PC-3 (cell line): Measurements from ENCODE around the gene PLXNA4.

Experiments used
- EZH2 ChIP-seq: fragments of 300-600 bp; sonication (generic); IDR thresholded peaks from one replicate; pipeline ENCODE4 v1.6.1; 2017; ENCODE audit warnings: antibody characterized with exemption, mild to moderate bottlenecking, low read length; ENCODE audit not compliant: unreplicated experiment
- TF ChIP-seq, protein P1 (sequence below): fragments of 300-600 bp; sonication (generic); conservative IDR thresholded peaks from 2 replicates; pipeline ENCODE4 v1.5.1; 2017; ENCODE audit warnings: antibody characterized with exemption, low read depth, mild to moderate bottlenecking, low read length

- no peak for TF ChIP-seq EZH2
- TF ChIP-seq, protein P1, sequence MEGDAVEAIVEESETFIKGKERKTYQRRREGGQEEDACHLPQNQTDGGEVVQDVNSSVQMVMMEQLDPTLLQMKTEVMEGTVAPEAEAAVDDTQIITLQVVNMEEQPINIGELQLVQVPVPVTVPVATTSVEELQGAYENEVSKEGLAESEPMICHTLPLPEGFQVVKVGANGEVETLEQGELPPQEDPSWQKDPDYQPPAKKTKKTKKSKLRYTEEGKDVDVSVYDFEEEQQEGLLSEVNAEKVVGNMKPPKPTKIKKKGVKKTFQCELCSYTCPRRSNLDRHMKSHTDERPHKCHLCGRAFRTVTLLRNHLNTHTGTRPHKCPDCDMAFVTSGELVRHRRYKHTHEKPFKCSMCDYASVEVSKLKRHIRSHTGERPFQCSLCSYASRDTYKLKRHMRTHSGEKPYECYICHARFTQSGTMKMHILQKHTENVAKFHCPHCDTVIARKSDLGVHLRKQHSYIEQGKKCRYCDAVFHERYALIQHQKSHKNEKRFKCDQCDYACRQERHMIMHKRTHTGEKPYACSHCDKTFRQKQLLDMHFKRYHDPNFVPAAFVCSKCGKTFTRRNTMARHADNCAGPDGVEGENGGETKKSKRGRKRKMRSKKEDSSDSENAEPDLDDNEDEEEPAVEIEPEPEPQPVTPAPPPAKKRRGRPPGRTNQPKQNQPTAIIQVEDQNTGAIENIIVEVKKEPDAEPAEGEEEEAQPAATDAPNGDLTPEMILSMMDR: no peak
Observed at GRCh38 chr7:132351954-132352499, 224.2 kb downstream of the PLXNA4 start.
